HG03175 (cell line): Measurements from ENCODE around the gene ETS1.

ENCODE experiments used
- ATAC-seq: cut with Tn5 transposase; IDR thresholded peaks from one replicate; pipeline ENCODE4 v1.9.1; 2021; ENCODE audit warnings: mild to moderate bottlenecking, moderate library complexity; ENCODE audit not compliant: unreplicated experiment

The ETS1 gene

GRCh38 chr11:128619540-128620308 lies 32.4 kb upstream of the ETS1 start:
- ATAC-seq: no peak

- ATAC-seq: no peak
These were observed 31.6 kb upstream of the ETS1 start for GRCh38 chr11:128619007-128619406.

GRCh38 chr11:128618603-128619002 lies 31.2 kb upstream of the ETS1 start:
- ATAC-seq: no peak

- ATAC-seq: no peak
These were observed 28.8 kb upstream of the ETS1 start for GRCh38 chr11:128616161-128616560.

DNA sequence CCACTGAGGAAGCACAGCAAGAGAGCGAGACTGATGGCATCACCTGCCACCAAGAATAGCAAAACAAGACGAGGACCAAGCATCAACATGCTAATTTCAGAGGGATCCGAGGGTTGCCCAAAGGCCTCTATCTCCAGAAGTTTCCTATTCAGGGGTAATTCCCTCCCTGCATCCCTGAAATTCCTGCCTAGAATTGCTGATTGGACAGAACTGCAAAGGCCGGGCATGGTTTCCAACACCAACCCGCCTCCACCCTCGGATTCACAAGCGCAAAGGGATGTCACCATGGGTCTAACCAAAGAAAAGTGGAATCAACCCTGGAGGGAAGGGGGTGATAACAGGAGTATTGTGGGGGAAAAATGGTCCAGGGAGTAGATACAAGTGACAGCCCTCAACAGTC lies 28.3 kb upstream of the ETS1 start:
- no peak for ATAC-seq

DNA sequence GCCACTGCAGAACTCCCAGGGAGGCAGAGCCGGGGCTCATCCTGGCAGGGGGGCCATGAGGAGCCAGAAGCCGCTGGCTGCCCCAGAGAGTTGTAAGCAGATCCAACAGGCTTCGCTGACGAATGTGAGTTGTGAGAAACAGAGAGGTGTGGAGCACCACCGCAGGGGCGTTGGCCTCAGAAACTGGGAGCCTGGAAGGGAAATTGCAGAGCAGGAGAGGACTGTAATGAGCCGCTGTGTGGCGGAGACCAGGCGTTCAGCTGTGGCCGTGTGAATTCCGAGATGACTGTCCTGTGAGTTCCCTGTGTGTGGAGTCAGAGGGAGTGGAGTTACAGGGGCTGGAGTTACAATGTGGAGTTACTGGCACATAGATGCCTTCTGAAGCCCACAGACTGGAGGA lies 27.7 kb upstream of the ETS1 start:
- ATAC-seq: no peak

DNA sequence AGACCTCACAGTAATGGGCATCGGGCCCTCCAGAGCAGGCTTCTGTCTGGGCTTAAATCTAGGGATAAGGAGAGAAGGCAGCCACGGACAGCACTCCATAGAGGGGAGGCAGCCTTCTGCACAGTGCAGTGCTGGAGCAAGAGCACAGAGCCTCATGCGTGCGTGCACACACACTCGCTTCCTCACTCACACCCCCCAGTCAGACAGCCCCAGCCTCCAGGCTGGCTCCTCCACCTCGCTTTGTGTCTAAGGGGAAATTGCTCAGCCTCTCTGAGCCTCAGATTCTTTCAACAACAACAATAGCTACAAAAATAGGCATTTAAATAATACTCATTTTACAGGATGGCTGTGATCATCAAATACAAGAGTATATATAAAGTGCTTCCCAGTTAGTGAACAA lies 26.7 kb upstream of the ETS1 start:
- no peak for ATAC-seq

DNA sequence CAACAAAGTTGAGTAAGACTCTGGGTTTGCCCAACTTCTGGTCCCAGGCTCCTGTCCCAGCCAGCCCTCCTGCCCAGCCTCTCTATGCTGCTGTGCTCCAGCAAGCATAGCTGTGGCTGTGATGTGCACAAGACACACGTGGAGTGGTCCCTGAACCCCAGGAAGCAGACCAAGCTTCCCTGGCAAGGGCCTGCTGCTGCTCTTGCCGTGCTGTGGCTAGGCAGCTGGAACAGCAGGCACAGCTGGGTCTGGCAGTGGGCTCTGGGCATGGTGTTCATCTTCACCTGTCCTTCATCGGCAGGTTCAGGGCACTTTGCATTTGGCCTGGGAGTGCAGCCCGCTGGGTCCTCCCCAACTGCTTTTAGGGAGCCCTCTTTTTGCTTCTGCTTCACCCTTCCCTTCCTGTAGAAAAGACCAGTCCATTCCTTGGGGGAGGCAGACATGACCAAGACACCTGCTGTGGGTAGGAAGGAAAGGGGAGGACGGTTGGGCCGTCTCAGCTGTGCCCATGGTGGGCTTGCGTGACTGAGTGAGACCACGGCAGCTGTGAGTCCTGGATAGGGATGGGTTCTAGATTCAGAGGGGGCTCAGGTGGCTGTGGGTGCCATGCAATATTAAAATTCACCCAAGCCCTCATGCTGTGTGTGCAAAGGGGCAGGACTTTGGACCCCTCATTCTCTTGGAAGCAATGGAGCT lies 26.1 kb upstream of the ETS1 start:
- no peak for ATAC-seq

GRCh38 chr11:128610721-128611617 lies 23.6 kb upstream of the ETS1 start:
- peak; percentile 96 for ATAC-seq

- no peak for ATAC-seq
These were observed 22.4 kb upstream of the ETS1 start for GRCh38 chr11:128609785-128610184.

DNA sequence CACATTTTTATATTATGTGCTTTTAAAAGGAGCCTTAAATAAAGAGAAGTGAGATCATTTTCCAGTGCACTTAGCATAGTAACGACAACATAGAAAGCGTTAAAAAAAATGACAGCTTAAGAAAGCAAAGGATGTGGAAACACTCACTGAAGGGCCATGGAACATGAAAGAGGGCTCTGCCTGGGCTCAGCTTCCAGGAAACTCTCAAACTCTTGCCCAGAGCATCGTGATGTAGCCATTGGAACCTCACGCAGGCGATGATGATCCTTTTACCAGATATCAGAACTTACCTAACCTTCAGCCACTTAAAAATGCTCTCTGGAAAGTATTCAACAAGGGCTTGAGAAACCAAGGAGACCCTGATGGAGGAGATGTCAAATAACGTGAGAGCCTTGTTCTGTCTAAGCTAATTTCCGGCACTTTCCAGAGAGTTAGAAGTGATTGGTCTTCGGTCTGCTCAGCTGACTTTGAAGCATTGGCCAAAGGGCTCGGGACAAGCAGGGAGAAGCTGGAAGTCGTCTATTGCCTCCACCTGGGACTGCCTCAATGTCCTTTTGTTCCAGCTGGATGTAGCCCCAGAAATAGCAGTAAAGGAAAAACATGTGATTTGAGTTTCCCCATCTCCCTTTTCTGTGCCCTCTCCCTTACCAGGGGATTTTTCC lies 21.5 kb upstream of the ETS1 start:
- no peak for ATAC-seq

DNA sequence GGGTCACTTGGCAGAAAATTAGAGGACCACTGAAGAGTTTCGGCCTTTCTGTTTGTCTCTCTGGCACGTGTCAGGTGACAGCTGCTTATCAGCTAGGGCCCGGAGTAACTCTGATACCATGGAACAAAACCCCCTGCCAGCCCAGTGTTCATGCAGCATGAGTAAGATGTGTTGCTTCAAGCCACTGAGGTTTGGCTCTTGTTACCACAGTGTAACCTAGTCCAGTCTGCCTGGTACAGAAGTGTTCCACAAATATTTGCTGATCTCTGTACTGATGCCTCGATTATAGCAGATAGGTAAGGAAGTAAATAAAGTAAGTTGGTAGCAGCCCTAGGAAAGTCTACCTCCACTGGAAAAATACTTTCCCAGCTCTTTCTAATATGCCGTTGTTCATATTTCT lies 20.5 kb upstream of the ETS1 start:
- no peak for ATAC-seq

GRCh38 chr11:128604723-128605122 lies 17.4 kb upstream of the ETS1 start:
- no peak for ATAC-seq

- no peak for ATAC-seq
These were observed 16.5 kb upstream of the ETS1 start for GRCh38 chr11:128603752-128604414.

DNA sequence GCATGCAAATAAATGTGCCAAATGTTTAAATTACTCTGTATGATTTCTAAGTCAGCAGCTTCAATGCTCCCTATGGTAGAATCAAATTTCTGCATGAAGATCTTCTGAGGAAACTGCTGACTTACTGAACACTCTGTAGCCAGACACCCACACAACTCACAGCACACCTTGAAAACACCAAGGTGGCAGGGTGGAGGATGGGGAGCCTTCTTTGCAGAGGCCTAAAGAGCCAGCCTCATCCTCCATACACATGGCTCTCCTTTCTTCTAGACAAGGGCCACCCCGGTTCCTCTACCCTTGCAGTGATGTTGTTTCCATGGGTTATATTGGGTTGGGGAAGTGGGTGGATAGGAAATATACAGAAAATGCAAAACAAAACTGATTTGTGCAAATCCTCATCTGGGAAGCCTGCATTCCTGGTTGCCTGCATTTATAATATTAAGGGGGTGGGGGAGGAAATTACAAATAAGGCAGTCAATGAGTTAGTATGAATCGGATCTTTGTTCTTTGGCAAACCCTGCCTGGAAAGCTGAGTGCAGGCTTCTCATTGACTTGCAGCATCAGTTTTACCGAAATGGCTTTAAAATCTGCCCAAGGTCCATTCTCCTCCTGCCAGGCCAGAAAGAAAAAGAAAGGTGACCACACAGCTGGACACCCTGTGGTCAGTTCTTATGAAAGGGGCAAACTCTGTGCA lies 15.8 kb upstream of the ETS1 start:
- no peak for ATAC-seq

- no peak for ATAC-seq
These were observed 12.4 kb upstream of the ETS1 start for GRCh38 chr11:128599729-128600128.

GRCh38 chr11:128598506-128599150 lies 11.3 kb upstream of the ETS1 start:
- no peak for ATAC-seq

- ATAC-seq: no peak
These were observed 10.7 kb upstream of the ETS1 start for GRCh38 chr11:128598096-128598495.

DNA sequence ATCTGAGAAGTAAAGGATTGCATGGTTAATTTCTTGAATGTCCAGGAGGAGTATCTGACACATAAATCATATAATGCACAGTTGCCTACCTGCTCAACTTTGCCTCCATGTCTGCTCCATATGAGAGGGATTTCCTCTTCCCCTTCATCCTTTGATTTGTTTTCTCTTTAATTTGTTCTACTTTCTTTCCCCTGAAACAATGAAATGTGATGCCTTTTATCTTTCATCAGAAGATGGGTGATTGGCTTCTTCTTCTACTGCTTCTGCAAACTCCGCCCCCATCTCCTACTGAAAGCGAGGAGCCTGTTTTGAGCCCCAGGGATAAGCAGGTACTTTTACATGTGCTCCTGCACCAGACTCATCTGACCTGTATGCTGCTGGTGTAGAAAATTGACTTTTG lies 9.9 kb upstream of the ETS1 start:
- no peak for ATAC-seq
